Prostate gland (tissue), 2 donors: ENCODE measurements around the gene TIMMDC1. TPM values are rescaled to one million over a fixed set of nuclear protein-coding genes. Genes with fewer than 3 reads are reported as not detected.

ENCODE experiments used
- DNase-seq: peaks from one replicate; pipeline ENCODE4 v3.0.0-alpha.2; 2019; ENCODE audit warnings: low spot score
- H3K27ac ChIP-seq, 2 donors: fragments of 200-600 bp; sonication (generic); 2 replicates each; pipeline ENCODE4 v1.5.1; 2017 to 2019
- H3K27me3 ChIP-seq: fragments of 200-600 bp; sonication (generic); replicated peaks from 2 replicates; pipeline ENCODE4 v1.5.1; 2019; ENCODE audit not compliant: insufficient read depth
- H3K36me3 ChIP-seq, 2 donors: fragments of 200-600 bp; sonication (generic); 1 replicate in 1 of 2; 2 replicates in 1 of 2; pipeline versions ENCODE4 v1.5.1 to v1.8.1; 2017 to 2019
- H3K4me1 ChIP-seq: fragments of 200-600 bp; sonication (generic); replicated peaks from 2 replicates; pipeline ENCODE4 v1.5.1; 2019
- H3K4me3 ChIP-seq, 2 donors: fragments of 200-600 bp; sonication (generic); 2 replicates each; pipeline ENCODE4 v1.5.1; 2017 to 2019
- H3K9me3 ChIP-seq: fragments of 200-600 bp; sonication (generic); 2 replicates; pipeline ENCODE4 v1.5.1; 2017
- CTCF ChIP-seq, 4 experiments: fragments of 200-600 bp in 2 of 4; fragments of 450-650 bp in 2 of 4; sonication (generic) in 2 of 4; IDR thresholded peaks; 1 replicate in 3 of 4; 2 replicates in 1 of 4; pipeline ENCODE4 v1.5.1; 2016 to 2019; ENCODE audit warnings: antibody characterized with exemption in 4 of 4, mild to moderate bottlenecking in 2 of 4, moderate library complexity in 2 of 4
- POLR2A ChIP-seq: fragments of 450-650 bp; IDR thresholded peaks from one replicate; pipeline ENCODE4 v1.6.1; 2016; ENCODE audit warnings: antibody characterized with exemption, mild to moderate bottlenecking
- POLR2AphosphoS5 ChIP-seq: sonication (generic); formaldehyde crosslinking; IDR thresholded peaks from one replicate; pipeline ENCODE4 v1.6.1; 2017; ENCODE audit warnings: antibody characterized with exemption
- WGBS: methylation state at CpG from one replicate; pipeline ENCODE4 v1.1.5; 2018; 5-methylcytosine and 5-hydroxymethylcytosine counted together
- intact Hi-C: fragments of 100-400 bp; cut with DNase I; formaldehyde crosslinking; loops from one replicate; pipeline ENCODE4 v1.14.2; 2022
- total RNA-seq, 2 donors: library from RNA; depleted of rRNA; stranded (reverse); fragments of >200 nt; gene quantifications; one replicate each; pipeline ENCODE4 v1.1.0, GENCODE V29; 2016

TIMMDC1 gene, protein sequence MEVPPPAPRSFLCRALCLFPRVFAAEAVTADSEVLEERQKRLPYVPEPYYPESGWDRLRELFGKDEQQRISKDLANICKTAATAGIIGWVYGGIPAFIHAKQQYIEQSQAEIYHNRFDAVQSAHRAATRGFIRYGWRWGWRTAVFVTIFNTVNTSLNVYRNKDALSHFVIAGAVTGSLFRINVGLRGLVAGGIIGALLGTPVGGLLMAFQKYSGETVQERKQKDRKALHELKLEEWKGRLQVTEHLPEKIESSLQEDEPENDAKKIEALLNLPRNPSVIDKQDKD
- total RNA-seq = 10 to 100 TPM; 65.7 to 67.7 TPM

GRCh38 chr3:119498186-119499011 is at the start of gene TIMMDC1:
Gene TIMMDC1, plus strand, starts transcription at chr3:119498547. Its CDS starts 187 bp downstream, at chr3:119498734.
- peak; percentile 97 for DNase-seq
- H3K36me3 ChIP-seq = no peaks in the 10 kb centered on the region
- H3K4me3 ChIP-seq = peak within 1 kb of the TSS; percentile 89 to 93
- no peaks in the 10 kb centered on the region for H3K27me3 ChIP-seq
- H3K9me3 ChIP-seq = no peaks in the 10 kb centered on the region
- peak within 1 kb of the TSS; percentile 84 to 94 for H3K27ac ChIP-seq
- intact Hi-C loops = loop anchor here (10.0 kb wide), 1 partner anchor 176 kb away; the partner anchor contains the start of gene COX17
- WGBS = under 1% methylated on average over 45 of the region's 58 CpGs
- H3K4me1 ChIP-seq = no peaks in the 10 kb centered on the region
- TF ChIP-seq CTCF (IDR thresholded peaks at IDR 0.05) (no peak), POLR2AphosphoS5 (peak; percentile 95), POLR2A (peak; percentile 64)

DNA sequence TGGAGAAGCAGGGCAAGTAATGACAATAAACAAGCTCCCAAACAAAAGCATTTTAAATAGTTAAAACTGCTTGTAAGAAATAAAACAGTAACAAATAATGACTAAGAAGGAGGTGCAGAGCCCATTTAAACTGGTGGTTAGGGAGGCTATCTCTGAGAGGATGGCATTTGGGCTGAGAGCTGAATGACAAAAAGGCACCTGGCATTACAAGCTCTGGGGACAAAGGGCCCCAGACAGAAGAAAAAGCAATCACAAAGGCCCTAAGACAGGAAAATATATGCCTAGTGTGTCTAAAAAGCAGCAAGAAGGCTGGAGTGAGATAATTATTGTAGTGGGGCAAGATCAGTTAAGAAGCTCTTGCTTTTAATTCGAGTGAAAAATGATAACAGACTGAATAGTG is 44.5 kb upstream of the TIMMDC1 start:
- peaks cover 0 to 4% of the 10 kb centered on the region in 2 donors for H3K36me3 ChIP-seq
- intact Hi-C loops = no loop called here
- TF ChIP-seq POLR2AphosphoS5 (no peak), POLR2A (no peak), CTCF (IDR thresholded peaks at IDR 0.05) (no peak)
- no peaks in the 10 kb centered on the region for H3K9me3 ChIP-seq
- H3K4me3 ChIP-seq = no peak overlapping the region
- no peaks in the 10 kb centered on the region for H3K4me1 ChIP-seq
- WGBS = 91% methylated on average over 1 of the region's 1 CpG
- DNase-seq = no peak
- H3K27me3 ChIP-seq = no peaks in the 10 kb centered on the region
- H3K27ac ChIP-seq = no peak overlapping the region

- no peaks in the 10 kb centered on the region for H3K27me3 ChIP-seq
- H3K27ac ChIP-seq = no peak overlapping the region
- 97% methylated on average over 1 of the region's 1 CpG for WGBS
- no peaks in the 10 kb centered on the region for H3K4me1 ChIP-seq
- H3K9me3 ChIP-seq = no peaks in the 10 kb centered on the region
- H3K36me3 ChIP-seq = peaks cover 0 to 4% of the 10 kb centered on the region in 2 donors
- intact Hi-C loops = no loop called here
- no peak for DNase-seq
- TF ChIP-seq POLR2AphosphoS5 (no peak), CTCF (IDR thresholded peaks at IDR 0.05) (no peak), POLR2A (no peak)
- no peak overlapping the region for H3K4me3 ChIP-seq
These were observed 41.9 kb upstream of the TIMMDC1 start for GRCh38 chr3:119456469-119456868.

DNA sequence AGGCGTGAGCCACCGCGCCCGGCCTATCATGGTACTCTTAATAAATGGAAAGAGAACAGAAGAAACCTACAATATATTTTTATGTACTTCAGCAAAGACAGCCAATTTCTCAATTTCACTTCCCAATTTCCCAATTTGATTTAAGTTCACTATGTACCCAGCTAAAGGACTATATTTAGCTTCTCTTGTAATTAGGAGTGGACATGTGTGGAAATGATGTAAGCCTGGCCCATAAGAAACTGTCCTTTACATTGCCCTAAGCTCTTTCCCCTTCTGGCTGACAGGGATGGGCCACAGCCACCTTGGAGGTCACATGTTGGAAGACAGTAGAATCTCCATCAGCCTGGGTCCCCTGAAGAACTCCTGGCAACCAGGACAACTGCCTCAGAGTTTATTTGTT is 41.1 kb upstream of the TIMMDC1 start:
- H3K27ac ChIP-seq = no peak overlapping the region
- peaks cover 5% of the 10 kb centered on the region for H3K4me1 ChIP-seq
- 79% methylated on average over 4 of the region's 4 CpGs for WGBS
- TF ChIP-seq POLR2A (no peak), CTCF (IDR thresholded peaks at IDR 0.05) (no peak), POLR2AphosphoS5 (no peak)
- H3K9me3 ChIP-seq = no peaks in the 10 kb centered on the region
- H3K4me3 ChIP-seq = no peak overlapping the region
- no peaks in the 10 kb centered on the region for H3K27me3 ChIP-seq
- intact Hi-C loops = no loop called here
- no peak for DNase-seq
- H3K36me3 ChIP-seq = peaks cover 0 to 4% of the 10 kb centered on the region in 2 donors
